CD4-positive, alpha-beta T cell treated with Interleukin-17A for 1 hour (primary cell): Measurements from ENCODE around the gene TFPT.

Experiments
- DNase-seq: peaks from one replicate; pipeline ENCODE4 v3.0.0-alpha.2; 2020

Gene TFPT, protein sequence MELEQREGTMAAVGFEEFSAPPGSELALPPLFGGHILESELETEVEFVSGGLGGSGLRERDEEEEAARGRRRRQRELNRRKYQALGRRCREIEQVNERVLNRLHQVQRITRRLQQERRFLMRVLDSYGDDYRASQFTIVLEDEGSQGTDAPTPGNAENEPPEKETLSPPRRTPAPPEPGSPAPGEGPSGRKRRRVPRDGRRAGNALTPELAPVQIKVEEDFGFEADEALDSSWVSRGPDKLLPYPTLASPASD

DNA sequence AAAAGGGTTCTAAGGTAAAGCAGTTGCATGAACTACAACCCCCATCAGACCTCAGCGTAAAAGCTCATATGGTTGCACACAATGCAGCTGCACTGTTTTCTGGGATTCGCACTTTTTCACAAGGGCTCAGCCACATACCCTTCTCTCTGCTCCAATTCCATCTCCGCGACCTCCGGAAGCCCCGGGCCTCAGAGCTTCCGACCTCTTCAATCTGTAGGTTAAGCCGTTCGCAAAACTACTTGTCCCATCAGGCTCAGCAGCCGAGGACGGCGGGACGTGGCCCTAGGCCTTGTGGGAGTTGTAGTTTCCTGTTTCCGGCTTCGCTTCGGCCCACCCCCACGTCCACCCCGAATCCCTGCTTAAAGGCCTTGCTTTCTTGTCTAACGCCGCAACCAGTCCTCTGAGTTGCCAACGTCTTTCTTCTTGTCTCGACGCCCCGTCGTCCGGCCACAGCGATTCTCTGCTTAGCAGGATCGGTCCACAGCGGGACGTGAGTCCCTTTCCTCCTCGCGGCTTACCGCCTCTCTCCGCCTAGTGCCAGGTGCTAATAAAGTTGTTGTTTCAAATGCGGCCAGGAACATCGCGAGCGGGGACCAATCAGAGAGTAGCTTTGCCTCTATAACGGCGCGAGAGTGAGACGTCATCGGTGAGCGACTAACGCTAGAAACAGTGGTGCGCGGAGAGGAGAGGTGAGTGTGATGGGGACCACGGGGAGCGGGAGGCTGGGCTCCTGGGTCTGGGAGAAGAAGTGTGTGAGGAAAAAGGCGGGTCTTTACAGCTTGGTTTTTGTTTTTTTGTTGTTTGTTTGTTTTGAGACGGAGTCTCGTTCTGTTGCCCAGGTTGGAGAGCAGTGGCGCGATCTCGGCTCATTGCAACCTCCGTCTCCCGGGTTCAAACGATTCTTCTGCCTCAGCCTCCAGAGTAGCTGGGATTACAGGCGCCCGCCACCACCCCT, at the start of gene TFPT, which contains the start of gene PRPF31:
TFPT (minus strand) TSS at position 549 of the 955 bp plus-strand sequence; CDS start at position 161, 388 bp downstream.
PRPF31 (plus strand) TSS at position 646 of the 955 bp plus-strand sequence. CDS start 2,525 bp downstream, outside the sequence.
- peak; percentile 98 for DNase-seq

DNA sequence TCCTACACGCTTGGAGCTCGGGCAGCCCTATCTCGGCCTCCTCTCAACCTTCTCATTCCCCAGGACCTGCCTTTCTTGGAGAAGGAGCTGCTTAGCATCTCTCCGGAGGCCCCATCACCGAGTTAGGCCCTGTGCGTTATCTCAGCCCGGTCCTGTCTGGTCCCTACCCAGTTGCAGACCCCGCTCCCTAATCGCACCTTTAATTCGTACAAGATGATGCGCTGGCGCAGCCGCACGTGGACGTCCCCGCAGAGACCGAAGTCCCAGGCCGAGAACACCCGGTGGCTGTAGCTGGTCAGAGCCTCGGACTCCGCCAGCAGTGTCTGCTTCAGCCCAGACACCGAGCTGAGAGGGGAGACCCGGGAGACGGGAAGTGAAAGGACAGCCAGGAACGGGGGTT, 49.8 kb upstream of the TFPT start:
- no peak for DNase-seq

DNA sequence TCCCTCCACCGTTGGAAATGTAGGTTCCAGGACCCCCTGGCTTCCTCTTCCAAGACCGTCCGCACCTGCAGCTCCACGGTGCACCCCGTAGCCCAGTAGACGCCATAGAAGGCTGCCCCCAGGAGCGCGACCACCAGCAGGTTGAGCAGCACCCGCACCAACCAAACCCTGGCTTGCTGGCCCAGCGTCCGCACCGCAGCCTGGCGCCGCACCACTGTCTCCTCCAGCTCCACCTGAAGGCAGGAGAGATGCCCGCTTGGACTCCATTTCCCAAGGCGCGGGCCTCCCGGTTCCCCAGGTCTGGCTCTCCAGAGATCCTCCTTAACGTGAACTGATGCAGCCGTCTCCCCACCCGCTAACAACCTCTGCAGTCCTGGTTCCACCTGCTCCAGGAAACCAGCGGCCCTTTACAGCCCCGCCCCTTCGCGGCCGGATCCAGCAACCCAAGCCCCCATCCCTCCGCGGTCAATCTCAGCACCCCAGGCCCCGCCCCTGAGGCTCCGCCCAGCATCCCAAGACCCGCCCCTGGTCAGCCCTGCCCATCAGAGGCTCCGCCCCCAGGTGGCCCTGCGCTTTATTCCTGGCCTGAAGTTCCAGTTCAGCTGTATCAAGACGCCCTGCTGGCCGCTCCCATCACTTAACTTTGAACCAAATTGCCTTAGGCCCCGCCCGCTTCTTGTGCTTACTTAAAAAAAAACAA, 49.1 kb upstream of the TFPT start:
- DNase-seq, result peak; percentile 82

DNA sequence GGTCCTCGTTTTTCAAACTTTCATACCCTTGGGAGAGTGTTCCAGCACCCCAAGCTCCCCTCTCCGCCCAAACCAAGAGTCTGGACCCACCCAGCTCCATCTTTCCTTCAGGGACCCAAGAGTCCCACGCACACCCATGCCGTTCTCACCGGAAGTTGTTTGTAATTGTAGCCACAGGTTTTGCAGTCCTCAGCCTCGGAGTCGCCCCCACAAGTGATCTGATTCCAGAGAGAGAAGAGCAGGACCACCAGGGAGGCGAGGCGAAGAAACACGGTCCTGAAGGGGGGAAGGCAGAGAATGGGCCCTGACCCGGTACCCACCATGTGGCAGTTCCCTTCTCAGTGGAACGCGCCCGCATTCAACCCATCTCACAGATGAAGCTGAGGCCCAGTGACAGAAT, 47.4 kb upstream of the TFPT start:
- no peak for DNase-seq

DNA sequence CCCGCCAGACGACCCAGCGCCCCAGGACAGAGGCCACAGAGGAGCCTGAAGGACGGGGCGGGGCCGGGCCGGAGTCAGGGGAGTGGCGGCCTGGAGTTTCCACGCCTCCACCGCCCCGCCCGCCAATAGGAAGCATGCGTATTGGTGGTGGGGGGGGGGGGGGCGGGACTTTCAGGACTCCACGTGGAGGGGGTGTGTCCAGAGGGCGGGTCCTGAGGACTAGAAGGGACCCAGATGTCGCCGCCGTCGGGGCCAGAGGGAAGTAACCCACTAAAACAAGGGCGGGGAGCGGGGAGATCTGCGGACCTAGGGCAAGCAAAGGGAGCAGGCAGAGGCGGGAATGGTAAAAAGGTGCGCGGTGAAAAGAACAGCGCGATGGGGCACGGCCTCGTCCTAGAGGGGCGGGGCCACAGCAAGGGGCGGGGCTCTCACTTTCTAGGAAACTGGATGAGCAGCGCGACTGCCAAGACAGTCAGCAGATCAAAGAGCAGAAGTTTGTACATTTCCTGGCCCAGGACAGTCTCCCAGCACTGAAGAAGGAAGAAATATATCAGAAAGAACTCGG, 46.9 kb upstream of the TFPT start:
- DNase-seq, result peak; percentile 82

DNA sequence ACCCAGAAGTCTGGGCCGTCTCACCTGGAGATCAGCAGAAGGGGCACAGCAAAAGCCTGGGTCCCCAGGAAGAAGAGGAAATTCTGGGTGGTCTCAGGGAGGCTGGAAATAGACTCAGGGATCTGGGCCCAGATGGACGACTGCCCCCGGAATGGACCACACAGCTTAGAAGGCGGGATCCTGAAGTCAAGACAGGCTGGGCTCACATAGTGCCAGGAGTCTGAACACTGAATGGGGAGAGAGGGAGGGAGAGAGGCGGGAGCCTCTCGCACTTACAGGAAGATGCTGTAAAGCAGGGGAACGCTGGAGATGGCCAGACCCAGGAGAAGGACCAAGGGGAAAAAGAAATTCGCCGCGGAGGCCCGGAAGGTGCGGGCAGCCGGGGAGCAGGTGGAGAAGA, 45.4 kb upstream of the TFPT start:
- no peak for DNase-seq

DNA sequence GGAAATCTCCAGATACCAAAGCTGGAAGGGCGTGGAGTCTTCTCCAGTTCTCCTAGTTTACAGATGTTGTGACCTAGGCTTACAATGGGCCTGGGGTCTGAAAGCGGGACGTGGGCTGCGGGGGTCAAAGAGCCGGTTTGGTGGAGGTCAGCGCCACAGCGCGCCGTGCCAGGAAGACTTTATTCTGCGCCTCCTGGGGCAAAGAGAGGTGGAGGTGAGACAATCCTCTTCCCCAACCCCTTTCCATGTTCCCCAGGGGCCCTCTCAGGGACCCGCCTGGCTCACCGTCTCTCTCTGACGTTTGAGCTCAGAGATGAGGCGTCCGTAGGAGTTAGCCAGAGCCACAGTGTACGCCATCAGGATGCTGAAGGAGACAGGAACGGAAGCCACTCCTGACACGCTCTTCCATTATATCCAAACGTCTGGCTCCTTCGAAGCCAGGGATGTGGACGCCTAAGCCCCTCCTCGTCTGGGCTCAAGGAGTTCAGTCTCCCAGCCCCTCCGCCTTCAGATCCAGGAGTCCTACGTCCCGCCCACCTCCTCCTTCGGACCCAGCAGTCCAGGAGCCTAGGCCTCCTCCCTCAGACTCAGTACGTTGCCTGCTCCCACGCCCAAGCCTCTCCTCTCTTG, 44.8 kb upstream of the TFPT start:
- no peak for DNase-seq

DNA sequence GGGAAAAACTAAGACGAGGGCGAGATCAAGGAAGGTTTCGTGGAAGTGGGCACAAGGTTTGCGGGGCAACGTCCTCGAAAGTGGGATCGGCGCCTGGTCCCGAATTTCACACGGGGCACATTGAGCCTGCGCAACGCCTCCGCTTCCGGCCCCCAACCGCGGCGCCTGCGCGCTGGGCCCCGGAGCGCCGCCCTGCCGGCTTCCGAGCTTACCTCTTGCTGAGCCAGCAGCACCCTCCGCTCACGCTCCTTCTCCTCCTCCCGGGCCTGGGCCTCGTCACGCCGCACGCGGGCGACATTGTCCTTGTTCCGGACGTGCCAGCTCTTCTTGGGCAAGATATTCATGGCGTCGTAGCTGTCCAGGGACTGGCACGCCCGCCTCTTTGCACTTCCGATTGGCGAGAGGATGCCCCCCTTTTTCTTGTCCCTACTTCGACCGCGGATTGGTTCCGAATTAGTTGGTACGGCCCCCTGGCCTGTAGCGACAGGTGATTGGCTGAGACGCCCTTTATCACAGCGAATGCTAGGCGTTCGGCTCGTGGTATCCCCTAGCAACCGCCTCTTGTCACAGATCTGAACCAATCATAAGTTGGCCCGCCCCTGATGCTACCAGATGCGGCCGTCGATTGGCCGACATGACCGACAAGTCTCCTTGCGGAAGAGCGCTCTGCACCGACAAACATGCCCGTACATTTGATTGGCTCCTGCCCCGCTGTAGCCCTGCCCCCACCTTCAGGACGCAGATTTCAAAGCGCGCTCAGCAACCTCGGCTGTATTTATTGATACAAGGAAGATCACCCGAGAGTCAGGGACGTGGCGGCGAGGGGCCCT, 44.1 kb upstream of the TFPT start, which contains the start of gene LENG1:
LENG1 (minus strand) TSS at position 370 of the 830 bp plus-strand sequence; CDS start at position 344, 26 bp downstream.
- peak; percentile 100 for DNase-seq

DNA sequence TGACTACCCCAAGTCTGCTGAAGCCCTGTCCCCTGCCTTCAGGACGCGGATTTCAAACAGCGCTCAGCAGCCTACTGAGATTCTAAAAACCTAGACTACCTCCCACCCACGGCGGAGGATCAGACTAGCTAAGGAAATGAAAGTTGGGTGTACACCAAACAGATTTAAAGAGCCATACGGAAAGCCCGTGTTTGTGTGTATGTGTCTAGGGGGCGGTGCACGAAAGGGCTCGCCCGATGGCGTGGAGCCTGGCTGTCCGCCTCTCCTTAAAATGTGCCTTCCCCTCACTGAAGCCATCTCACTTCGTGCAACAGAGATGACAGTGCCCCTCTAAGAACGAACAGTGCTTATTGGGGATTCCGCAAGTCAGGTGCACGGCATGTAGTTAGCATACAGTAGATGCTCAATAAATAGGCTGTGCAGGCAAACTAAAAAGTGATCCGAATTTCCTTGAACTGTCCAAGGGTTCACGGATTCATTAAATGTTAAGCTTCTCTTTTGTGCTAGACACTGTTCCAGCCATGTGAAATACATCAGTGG, 43.4 kb upstream of the TFPT start:
- peak; percentile 33 for DNase-seq

DNA sequence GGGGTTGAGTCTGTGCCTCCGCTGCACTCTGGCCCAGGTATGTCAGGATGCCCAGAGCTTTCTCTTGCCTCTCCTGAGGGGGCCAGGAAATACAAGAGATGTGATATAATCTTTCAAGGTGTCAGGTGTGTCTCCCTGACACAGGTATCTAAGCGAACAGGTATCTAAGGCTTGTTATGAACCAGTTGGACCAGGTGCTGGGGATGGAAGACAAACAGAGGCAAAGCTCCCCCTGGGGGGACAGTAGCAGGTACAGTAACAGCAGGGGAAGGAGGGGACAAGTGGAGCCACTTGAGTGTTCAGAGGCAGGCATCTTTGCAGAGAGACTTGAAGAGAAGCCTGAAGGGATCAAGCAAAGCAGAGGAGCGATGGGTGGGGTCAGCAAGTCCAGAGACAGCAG, 41.5 kb upstream of the TFPT start:
- DNase-seq, result no peak

DNA sequence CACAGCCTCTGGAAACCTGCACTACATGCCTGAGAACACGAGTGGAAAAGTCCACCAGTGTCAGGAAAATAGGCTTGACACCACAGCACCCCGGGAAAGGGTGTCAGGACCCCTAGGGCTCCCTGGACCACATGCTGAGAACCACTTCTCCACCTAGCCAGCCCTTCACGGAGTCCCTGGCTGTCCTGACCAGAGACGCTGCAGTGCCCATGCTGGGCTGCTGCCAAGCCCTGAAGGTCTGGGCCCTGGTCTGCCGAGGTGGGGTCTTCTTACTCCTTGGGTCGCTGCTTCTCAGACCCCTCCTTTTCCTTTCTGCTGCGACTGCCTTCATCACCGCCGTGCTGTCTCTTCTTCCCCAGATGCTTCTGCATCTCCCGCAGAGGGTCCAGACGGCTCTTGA, 41.0 kb upstream of the TFPT start:
- no peak for DNase-seq

DNA sequence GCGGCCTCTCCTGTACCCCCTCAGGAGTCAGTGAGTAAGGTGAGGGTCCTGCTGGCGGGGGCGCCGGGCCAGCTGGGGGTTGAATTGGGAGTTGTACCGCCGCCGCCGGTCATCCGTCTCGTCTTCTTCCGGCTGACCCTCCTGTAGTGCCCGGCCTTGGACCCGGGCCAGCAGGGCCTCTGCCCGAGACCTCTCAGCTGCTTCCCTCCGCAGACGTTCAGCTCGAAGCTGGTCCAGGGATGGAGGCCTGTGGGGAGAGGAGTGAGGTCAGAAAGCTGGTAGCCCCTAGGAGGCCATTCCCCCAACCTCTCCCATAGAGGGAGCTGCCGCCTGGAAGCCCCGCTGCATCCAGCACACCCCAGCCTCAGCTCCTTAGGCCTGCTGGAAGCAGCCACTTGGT, 40.2 kb upstream of the TFPT start:
- DNase-seq, result no peak

DNA sequence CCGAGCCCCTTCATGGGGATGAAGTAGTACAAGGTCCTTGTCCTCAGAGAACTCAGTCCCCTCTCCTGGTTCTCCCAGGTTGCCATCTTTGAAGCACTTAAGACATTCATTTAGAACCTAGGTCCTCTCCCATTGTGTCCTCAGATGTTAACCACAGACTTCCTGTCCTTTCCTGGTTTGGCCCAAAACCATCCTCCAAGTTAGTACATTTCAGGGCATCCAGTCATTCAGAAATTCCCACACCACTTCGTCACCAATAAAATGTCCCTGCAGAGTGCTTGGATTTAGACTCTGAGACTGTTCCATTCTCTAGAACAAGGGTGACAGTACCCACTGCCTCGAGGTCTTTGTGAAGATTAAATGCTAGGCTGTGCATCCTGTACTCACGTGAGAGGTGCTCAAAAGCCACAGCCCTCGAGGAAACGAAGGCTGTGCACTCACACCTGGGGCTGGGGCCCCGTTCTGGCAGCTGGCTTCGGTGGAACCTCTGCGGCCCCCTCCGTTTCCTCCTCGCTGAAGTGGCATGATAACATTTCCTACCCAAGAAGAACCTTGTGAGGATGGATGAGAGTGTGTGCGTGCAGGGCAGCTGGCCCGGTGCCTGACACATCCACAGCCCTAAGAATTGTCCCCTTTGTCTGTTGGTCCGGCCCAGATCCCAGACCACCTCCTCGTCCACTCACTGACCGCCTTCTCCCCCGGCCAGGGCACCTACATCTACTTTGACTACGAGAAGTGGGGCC, 39.3 kb upstream of the TFPT start:
- DNase-seq, result peak; percentile 47

DNA sequence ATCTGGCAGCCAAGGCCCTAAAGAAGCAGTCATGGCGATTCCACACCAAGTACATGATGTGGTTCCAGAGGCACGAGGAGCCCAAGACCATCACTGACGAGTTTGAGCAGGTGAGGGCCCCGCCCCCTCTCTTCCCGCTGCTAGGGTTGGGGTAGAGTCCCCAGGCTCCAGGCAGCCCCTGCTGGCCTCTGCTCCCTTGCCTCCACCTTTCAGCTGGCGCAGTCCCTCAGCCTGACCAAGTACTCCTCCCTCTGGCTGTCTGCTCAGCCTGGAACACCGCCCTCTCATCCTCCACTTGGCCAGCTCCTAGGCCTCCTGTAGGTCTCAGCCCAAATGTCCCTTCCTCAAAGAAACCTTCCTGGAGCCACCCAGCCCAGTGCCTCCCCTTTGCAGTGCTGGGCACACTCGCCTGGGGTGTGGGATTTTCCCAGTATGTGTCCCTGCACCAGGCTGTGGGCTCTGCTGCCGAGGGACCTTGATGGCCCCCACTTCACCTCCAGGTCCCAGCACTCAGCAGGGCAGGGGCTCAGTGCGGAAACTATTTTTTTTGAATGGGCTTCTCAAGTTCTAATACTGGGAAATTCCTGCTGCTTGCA, 38.4 kb upstream of the TFPT start:
- DNase-seq, result no peak

DNA sequence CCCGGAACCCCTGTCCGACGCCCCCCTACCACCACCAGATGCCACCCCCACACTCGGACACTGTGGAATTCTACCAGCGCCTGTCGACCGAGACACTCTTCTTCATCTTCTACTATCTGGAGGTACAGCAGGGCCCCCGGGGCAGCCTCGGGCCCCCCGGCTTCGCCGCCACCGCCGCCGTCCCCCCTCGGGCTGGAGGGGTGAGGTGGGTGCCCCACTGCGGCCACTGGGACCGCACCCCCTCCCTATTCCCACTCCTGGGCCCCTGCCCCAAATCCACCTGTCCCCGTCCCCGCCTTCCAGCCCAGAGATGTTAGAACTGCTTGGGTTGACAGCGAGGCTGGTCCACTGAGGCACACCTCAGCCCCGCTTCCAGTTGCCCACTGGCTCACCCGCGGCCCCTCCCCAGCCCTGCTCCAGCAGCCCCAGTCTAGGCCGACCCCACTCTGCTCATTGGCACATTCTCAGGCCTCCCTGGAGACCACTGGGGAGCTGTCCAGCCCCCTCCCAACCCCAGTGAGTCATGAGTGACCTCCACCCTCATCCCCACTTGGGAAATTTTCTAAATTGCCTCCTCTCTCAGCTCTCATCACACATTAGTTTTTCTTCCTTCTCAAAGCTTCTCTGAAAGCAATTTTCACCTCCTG, 37.5 kb upstream of the TFPT start:
- DNase-seq, result no peak

DNA sequence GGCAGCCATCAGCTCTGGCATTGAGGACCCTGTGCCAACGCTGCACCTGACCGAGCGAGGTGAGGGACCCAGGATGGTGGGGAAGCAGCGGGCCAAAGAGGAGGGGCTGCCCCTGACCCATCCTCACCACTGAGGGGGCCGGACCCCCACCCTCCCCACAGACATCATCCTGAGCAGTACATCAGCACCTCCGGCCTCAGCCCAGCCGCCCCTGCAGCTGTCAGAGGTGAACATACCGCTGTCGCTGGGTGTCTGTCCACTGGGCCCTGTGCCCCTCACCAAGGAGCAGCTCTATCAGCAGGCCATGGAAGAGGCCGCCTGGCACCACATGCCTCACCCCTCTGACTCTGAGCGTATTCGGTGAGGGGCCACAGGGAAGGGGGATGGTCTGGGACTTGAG, 36.8 kb upstream of the TFPT start:
- DNase-seq, result no peak

DNA sequence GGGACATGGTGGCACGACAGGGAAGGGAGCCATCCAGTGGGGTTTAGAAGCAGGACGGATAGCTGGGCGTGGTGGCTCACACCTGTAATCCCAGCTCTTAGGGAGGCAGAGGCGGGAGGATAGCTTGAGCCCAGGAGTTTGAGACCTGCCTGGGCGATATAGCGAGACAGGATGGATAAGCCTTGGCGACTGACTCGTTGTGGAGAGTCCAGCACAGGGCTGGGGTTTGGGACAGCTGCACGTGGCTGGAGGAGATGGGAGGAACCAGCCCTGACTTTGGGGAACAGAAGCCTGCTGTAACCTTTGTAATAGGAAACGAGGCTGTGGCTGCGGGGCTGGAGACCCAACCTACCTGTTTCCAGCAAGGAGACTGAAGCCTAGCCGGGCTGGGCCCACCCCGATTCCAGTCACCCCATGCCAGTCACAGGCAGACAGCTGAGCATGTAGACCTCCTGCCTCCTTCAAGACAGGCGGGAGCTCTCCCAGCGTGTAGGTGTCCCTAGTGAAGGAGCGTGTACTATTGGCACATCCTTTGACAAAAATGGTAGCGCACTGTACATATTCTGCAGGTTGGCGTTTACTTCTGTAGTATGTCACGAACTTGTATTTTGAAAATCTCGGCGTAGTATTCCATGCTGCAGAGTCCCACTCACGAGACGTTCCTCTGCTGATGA, 36.0 kb upstream of the TFPT start:
- DNase-seq, result no peak

DNA sequence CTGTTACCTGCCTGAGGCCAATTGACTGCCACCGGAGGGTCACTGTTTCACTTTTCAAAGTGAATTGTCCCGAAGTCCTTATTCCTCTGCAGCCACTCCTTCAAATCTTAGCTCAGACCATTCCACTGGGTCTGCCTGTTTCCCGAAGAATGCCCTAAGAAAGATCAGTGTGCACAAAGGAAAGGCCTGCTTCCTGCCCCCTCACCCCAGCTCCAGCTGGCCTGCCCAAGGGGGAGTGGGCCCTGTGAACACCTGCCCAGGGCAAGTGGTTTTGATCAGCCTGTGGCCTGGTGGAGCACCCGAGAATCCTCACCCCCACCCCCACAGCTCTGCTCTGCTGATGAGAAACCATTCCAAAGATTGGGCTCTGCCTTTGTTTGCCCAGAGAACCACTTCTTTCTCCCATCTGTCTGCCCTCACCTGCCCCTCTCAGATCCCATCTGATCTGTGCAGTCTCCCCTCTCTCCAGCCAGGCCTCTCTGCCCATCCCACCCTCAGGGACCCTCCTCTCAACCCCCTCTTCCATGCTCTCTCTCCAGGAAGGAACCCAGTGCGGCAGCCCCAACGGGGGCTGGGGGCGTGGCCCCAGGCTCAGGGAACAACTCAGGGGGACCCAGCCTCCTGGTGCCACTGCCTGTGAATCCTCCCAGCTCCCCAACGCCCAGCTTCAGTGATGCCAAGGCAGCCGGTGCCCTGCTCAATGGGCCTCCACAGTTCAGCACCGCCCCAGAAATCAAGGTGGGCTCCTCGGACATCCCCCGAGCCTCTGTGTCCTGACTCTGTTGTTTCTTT, 33.8 kb upstream of the TFPT start:
- DNase-seq, result no peak
